HepG2 (cell line): ENCODE data around the gene WDR18. TPM values are rescaled to one million over a fixed set of nuclear protein-coding genes. Genes with fewer than 3 reads are reported as not detected.
A peak's percentile ranks its signal among the peaks of the same experiment; 100 is the strongest.

Source experiments
- AGO1 ChIP-seq: fragments of 200-400 bp; formaldehyde crosslinking; IDR thresholded peaks from 2 replicates; pipeline ENCODE4 v1.6.1; 2017; ENCODE audit warnings: mild to moderate bottlenecking, low read depth, low read length, moderate library complexity; ENCODE audit not compliant: poor library complexity, severe bottlenecking
- EP300 ChIP-seq, 3 experiments: sonication (generic) in 1 of 3; formaldehyde crosslinking in 1 of 3; IDR thresholded peaks; 2 replicates each; pipeline versions ENCODE4 v1.5.1 to v1.6.1; 2011 to 2020; ENCODE audit warnings: low read depth in 2 of 3, low read length in 2 of 3, borderline replicate concordance in 1 of 3, improper control_type of control experiment in 1 of 3, mild to moderate bottlenecking in 1 of 3, missing genetic modification reagents in 1 of 3, moderate library complexity in 1 of 3
- ETV5 ChIP-seq: IDR thresholded peaks from 2 replicates; pipeline ENCODE4 v1.6.1; 2018; ENCODE audit warnings: missing biosample characterization, missing genetic modification reagents, inconsistent platforms, borderline replicate concordance
- GTF3A ChIP-seq: sonication (generic); formaldehyde crosslinking; conservative IDR thresholded peaks from 2 replicates; pipeline ENCODE4 v1.4.0; 2020; ENCODE audit warnings: mild to moderate bottlenecking, missing genetic modification reagents
- IKZF1 ChIP-seq: fragments of 450-650 bp; IDR thresholded peaks from 2 replicates; pipeline ENCODE4 v1.7.1; 2016
- KLF13 ChIP-seq: sonication (generic); formaldehyde crosslinking; IDR thresholded peaks from 2 replicates; pipeline ENCODE4 v1.4.0; 2020; ENCODE audit warnings: mild to moderate bottlenecking, missing genetic modification reagents
- MEF2D ChIP-seq: sonication (generic); formaldehyde crosslinking; IDR thresholded peaks from 2 replicates; pipeline ENCODE4 v1.5.1; 2020; ENCODE audit warnings: mild to moderate bottlenecking, missing genetic modification reagents
- MXD3 ChIP-seq: IDR thresholded peaks from 2 replicates; pipeline ENCODE4 v1.6.1; 2016; ENCODE audit warnings: mild to moderate bottlenecking, missing biosample characterization, missing genetic modification reagents
- PCBP2 ChIP-seq: fragments of 200-400 bp; formaldehyde crosslinking; optimal IDR thresholded peaks from 2 replicates; pipeline ENCODE3; 2018; ENCODE audit warnings: low read length, low read depth; ENCODE audit not compliant: poor library complexity, severe bottlenecking
- PHB2 ChIP-seq: fragments of 450-650 bp; IDR thresholded peaks from 2 replicates; pipeline ENCODE4 v1.6.1; 2018; ENCODE audit not compliant: partially characterized antibody
- PITX1 ChIP-seq: sonication (generic); formaldehyde crosslinking; IDR thresholded peaks from 2 replicates; pipeline ENCODE4 v1.5.1; 2020; ENCODE audit warnings: mild to moderate bottlenecking, missing genetic modification reagents
- PREB ChIP-seq: sonication (generic); formaldehyde crosslinking; IDR thresholded peaks from 2 replicates; pipeline ENCODE4 v1.4.0; 2020; ENCODE audit warnings: missing genetic modification reagents
- SNRNP70 ChIP-seq: fragments of 200-400 bp; formaldehyde crosslinking; IDR thresholded peaks from 2 replicates; pipeline ENCODE4 v1.6.1; 2017; ENCODE audit warnings: mild to moderate bottlenecking, low read depth, low read length, moderate library complexity
- XRCC5 ChIP-seq: fragments of 200-400 bp; formaldehyde crosslinking; optimal IDR thresholded peaks from 2 replicates; pipeline ENCODE3; 2017; ENCODE audit warnings: mild to moderate bottlenecking, low read length
- YEATS4 ChIP-seq: sonication (generic); formaldehyde crosslinking; IDR thresholded peaks from 2 replicates; pipeline ENCODE4 v1.4.0; 2020; ENCODE audit warnings: missing genetic modification reagents, borderline replicate concordance
- ZBED4 ChIP-seq: sonication (generic); formaldehyde crosslinking; IDR thresholded peaks from 2 replicates; pipeline ENCODE4 v1.4.0; 2020; ENCODE audit warnings: missing genetic modification reagents, borderline replicate concordance
- ZIK1 ChIP-seq: sonication (generic); formaldehyde crosslinking; IDR thresholded peaks from 2 replicates; pipeline ENCODE4 v1.5.0; 2020; ENCODE audit warnings: mild to moderate bottlenecking, low read depth, missing genetic modification reagents, borderline replicate concordance
- ZMYM2 ChIP-seq: sonication (generic); formaldehyde crosslinking; IDR thresholded peaks from 2 replicates; pipeline ENCODE4 v1.8.0; 2022; ENCODE audit warnings: mild to moderate bottlenecking, missing genetic modification reagents
- ZMYM3 ChIP-seq: sonication (generic); formaldehyde crosslinking; IDR thresholded peaks from 2 replicates; pipeline ENCODE4 v1.5.1; 2020; ENCODE audit warnings: mild to moderate bottlenecking, missing genetic modification reagents
- ZNF264 ChIP-seq: sonication (generic); formaldehyde crosslinking; IDR thresholded peaks from 2 replicates; pipeline ENCODE4 v1.4.0; 2020; ENCODE audit warnings: missing genetic modification reagents
- ZNF329 ChIP-seq: sonication (generic); formaldehyde crosslinking; IDR thresholded peaks from 2 replicates; pipeline ENCODE4 v1.9.0; 2021; ENCODE audit warnings: low read depth, mild to moderate bottlenecking, missing genetic modification reagents
- ZNF460 ChIP-seq: sonication (generic); formaldehyde crosslinking; IDR thresholded peaks from 2 replicates; pipeline ENCODE4 v1.5.1; 2020; ENCODE audit warnings: missing genetic modification reagents, mild to moderate bottlenecking, borderline replicate concordance
- ZNF496 ChIP-seq: sonication (generic); formaldehyde crosslinking; IDR thresholded peaks from 2 replicates; pipeline ENCODE4 v1.8.1; 2023; ENCODE audit warnings: mild to moderate bottlenecking, moderate library complexity, missing genetic modification reagents; ENCODE audit not compliant: insufficient replicate concordance
- ZNF709 ChIP-seq: sonication (generic); formaldehyde crosslinking; IDR thresholded peaks from 2 replicates; pipeline ENCODE4 v1.5.0; 2020; ENCODE audit warnings: mild to moderate bottlenecking, missing genetic modification reagents
- ZNF768 ChIP-seq: sonication (generic); formaldehyde crosslinking; IDR thresholded peaks from 2 replicates; pipeline ENCODE4 v1.4.0; 2020; ENCODE audit warnings: missing genetic modification reagents
- ZNF891 ChIP-seq: sonication (generic); formaldehyde crosslinking; IDR thresholded peaks from 2 replicates; pipeline ENCODE4 v1.5.0; 2020; ENCODE audit warnings: mild to moderate bottlenecking, missing genetic modification reagents
- polyA plus RNA-seq, 8 experiments: library from polyadenylated mRNA; depleted of rRNA in 3 of 8; stranded (reverse) in 7 of 8; unstranded in 1 of 8; fragments of >200 nt; fragmentation: Illumina TruSeq in 4 of 8; extraction: Trizol in 4 of 8; gene quantifications; 2 replicates each; pipeline versions ENCODE4 v1.2.1 to v1.2.3, GENCODE V29; 2011 to 2016; ENCODE audit warnings: low read depth in 4 of 8, missing spikeins in 1 of 8, mixed read lengths in 1 of 8; ENCODE audit not compliant: insufficient read depth in 1 of 8
- total RNA-seq, 5 experiments: library from RNA; depleted of rRNA; stranded (reverse); fragments of >200 nt; fragmentation: Illumina TruSeq; extraction: Trizol; gene quantifications; 2 replicates each; pipeline ENCODE4 v1.2.3, GENCODE V29; 2016; ENCODE audit warnings: low read depth in 1 of 5

The WDR18 gene
- total and polyA plus RNA-seq, 2 of the 13 experiments (the other 11 are each of a cell fraction or from before 2014, with no cell fraction given): 36.4 to 47.6 TPM

GRCh38 chr19:934865-935479 lies 49.2 kb upstream of the WDR18 start (continued):
- 0 out of 2 replicates have a peak, but pooled peaks have one; percentile 70 for TF ChIP-seq ZNF264 (CRISPR knock-in tag)
- peak; percentile 70; the same call in 1 of the 2 replicates for TF ChIP-seq ZNF768 (CRISPR knock-in tag)
- 0 out of 2 replicates have a peak, but pooled peaks have one; percentile 30 for TF ChIP-seq ZIK1 (CRISPR knock-in tag)
- TF ChIP-seq ZMYM2 (CRISPR knock-in tag): no peak
- no peak for TF ChIP-seq PREB (CRISPR knock-in tag)
- peak; percentile 98 for TF ChIP-seq ZBED4 (CRISPR knock-in tag)
- peak; percentile 90 for TF ChIP-seq MEF2D
- peak; percentile 83 for TF ChIP-seq ZMYM3 (CRISPR knock-in tag)
- TF ChIP-seq PITX1 (CRISPR knock-in tag): peak; percentile 82; the same call in 1 of the 2 replicates
- TF ChIP-seq PHB2: no peak
- TF ChIP-seq ETV5 (CRISPR knock-in tag): peak; percentile 97
- no peak for TF ChIP-seq AGO1
- TF ChIP-seq ZNF709: peak; percentile 64
- TF ChIP-seq ZNF329 (CRISPR knock-in tag): 0 out of 2 replicates have a peak, but pooled peaks have one; percentile 45
- no peak for TF ChIP-seq ZNF496 (CRISPR knock-in tag)
- TF ChIP-seq PCBP2: no peak
- TF ChIP-seq MXD3 (CRISPR knock-in tag): peak; percentile 96
- no peak for TF ChIP-seq GTF3A (CRISPR knock-in tag)
- TF ChIP-seq YEATS4 (CRISPR knock-in tag): peak; percentile 76
- TF ChIP-seq ZNF460 (CRISPR knock-in tag): 0 out of 2 replicates have a peak, but pooled peaks have one; percentile 8
- TF ChIP-seq ZNF891 (CRISPR knock-in tag): peak; percentile 21; the same call in 1 of the 2 replicates
- peak; percentile 57 to 84; a peak in 3 of 4 replicates for TF ChIP-seq EP300 (IDR thresholded peaks at IDR 0.05; ENCODE audit: low read depth in 2 of 2, low read length in 2 of 2)
- TF ChIP-seq EP300 (CRISPR knock-in tag; IDR thresholded peaks at IDR 0.05; ENCODE audit: borderline replicate concordance): peak; percentile 89
- no peak for TF ChIP-seq SNRNP70
- no peak for TF ChIP-seq KLF13 (CRISPR knock-in tag)
- no peak for TF ChIP-seq IKZF1
- no peak for TF ChIP-seq XRCC5
